Stimulated activated naive CD4-positive, alpha-beta T cell treated with Interleukin-2 at 50 U/mL for 16 hours (primary cell): ENCODE measurements around the gene FAM210B.
A peak's percentile ranks its signal among the peaks of the same experiment; 100 is the strongest.
"Not testable (repeated sequence)": the region's sequence is repeated elsewhere in the genome, so short reads cannot be mapped to it uniquely, and the experiment has no call there.

Source experiments
- DNase-seq: peaks from one replicate; lab custom pipeline; 2025; lab: John Stamatoyannopoulos, UW

Gene FAM210B

GRCh38 chr20:56358600-56359211 lies at the start of gene FAM210B:
TSS of gene FAM210B (plus strand) at chr20:56358974. CDS start at chr20:56359006, 32 bp downstream.
- peak; percentile 80 for DNase-seq

- no peak for DNase-seq
Measured at GRCh38 chr20:56316051-56316450, 42.7 kb upstream of the FAM210B start.

GRCh38 chr20:56316483-56316882 lies 42.3 kb upstream of the FAM210B start:
- no peak for DNase-seq

GRCh38 chr20:56322681-56323080 lies 36.1 kb upstream of the FAM210B start:
- DNase-seq: no peak

- no peak for DNase-seq
Measured at GRCh38 chr20:56323206-56323605, 35.6 kb upstream of the FAM210B start.

- DNase-seq: no peak
Measured at GRCh38 chr20:56323656-56324055, 35.1 kb upstream of the FAM210B start.

- DNase-seq: no peak
Measured at GRCh38 chr20:56324806-56325205, 34.0 kb upstream of the FAM210B start.

- no peak for DNase-seq
Measured at GRCh38 chr20:56328861-56329260, 29.9 kb upstream of the FAM210B start.

GRCh38 chr20:56336709-56337108 lies 22.1 kb upstream of the FAM210B start:
- not testable (repeated sequence) for DNase-seq

GRCh38 chr20:56342783-56343182 lies 16.0 kb upstream of the FAM210B start:
- DNase-seq: no peak

GRCh38 chr20:56343861-56344381 lies 14.9 kb upstream of the FAM210B start:
- DNase-seq: no peak

- no peak for DNase-seq
Measured at GRCh38 chr20:56345911-56346310, 12.9 kb upstream of the FAM210B start.

GRCh38 chr20:56347628-56348304 lies 11.0 kb upstream of the FAM210B start:
- DNase-seq: no peak

- no peak for DNase-seq
Measured at GRCh38 chr20:56348305-56348693, 10.5 kb upstream of the FAM210B start.

GRCh38 chr20:56348746-56349145 lies 10.0 kb upstream of the FAM210B start:
- no peak for DNase-seq

- no peak for DNase-seq
Measured at GRCh38 chr20:56350842-56351241, 7.9 kb upstream of the FAM210B start.

- no peak for DNase-seq
Measured at GRCh38 chr20:56352345-56353055, 6.3 kb upstream of the FAM210B start.

- no peak for DNase-seq
Measured at GRCh38 chr20:56353356-56353755, 5.4 kb upstream of the FAM210B start.

- no peak for DNase-seq
Measured at GRCh38 chr20:56358070-56358469, 704 bp upstream of the FAM210B start.

GRCh38 chr20:56359212-56360132 lies 698 bp downstream of the FAM210B start:
- DNase-seq: no peak

GRCh38 chr20:56360133-56360907 lies 1.5 kb downstream of the FAM210B start:
- DNase-seq: no peak
